ENCODE data around the gene CCL25.
A peak's percentile ranks its signal among the peaks of the same experiment; 100 is the strongest.

CCL25 gene

DNA sequence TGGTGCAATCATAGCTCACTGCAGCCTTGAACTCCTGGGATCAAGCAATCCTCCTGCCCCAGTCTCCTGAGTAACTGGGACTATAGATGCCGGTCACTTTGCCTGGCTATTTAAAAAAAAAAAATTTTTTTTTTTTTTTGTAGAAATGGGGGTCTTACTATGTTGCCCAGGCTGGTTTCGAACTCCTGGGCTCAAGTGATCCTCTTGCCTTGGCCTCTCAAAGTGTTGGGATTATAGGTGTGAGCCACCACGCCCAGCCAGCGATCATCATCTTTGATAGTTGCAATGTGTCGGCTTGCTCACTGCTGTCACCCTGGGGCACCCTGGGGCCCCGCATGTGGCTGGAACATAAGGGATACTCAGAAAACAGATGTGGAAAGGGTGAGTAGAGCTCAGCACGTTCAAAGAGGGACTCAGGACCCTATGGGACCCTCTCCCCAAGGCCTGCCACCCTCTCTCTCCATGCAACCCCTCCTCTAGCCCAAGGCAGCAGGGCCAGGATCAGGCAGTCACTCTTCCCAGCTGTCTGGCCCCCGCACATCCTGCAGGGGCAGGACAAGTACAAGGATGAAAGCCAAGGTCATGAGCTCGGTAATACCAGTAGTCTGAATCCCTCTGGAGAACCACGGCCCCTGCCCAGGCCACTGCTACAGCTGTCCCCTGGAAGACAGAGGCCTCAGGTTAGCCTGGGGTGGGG is 6.5 kb upstream of the CCL25 start:
- no peak for DNase-seq (ENCODE audit: low read depth)

DNA sequence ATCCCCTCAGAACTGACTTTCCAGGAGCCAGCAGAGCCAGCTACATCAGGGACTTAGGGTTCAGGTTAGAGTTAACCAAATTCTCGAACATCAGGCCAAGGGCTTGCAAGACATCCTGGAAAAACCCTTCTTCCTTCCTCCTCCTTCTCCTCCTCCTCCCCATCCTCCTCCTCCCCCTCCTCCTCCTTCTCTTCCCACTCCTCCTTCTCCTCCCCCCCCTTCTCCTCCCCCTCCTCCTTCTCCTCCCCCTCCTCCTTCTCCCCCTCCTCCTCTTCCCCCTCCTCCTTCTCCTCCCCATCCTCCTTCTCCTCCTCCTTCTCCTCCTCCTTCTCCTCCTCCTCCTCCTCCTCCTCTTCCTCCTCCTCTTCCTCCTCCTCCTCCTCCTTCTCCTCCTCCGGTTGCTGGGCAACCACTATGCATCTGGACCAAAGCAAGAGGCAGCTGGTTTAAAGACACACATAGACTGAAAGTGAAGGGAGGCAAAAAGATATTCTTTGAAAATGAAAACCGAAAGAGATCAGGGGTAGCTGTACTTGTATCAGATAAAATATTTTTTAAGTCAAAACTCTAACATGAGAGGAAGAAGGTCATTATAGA is 5.9 kb upstream of the CCL25 start:
- DNase-seq (ENCODE audit: low read depth): no peak

DNA sequence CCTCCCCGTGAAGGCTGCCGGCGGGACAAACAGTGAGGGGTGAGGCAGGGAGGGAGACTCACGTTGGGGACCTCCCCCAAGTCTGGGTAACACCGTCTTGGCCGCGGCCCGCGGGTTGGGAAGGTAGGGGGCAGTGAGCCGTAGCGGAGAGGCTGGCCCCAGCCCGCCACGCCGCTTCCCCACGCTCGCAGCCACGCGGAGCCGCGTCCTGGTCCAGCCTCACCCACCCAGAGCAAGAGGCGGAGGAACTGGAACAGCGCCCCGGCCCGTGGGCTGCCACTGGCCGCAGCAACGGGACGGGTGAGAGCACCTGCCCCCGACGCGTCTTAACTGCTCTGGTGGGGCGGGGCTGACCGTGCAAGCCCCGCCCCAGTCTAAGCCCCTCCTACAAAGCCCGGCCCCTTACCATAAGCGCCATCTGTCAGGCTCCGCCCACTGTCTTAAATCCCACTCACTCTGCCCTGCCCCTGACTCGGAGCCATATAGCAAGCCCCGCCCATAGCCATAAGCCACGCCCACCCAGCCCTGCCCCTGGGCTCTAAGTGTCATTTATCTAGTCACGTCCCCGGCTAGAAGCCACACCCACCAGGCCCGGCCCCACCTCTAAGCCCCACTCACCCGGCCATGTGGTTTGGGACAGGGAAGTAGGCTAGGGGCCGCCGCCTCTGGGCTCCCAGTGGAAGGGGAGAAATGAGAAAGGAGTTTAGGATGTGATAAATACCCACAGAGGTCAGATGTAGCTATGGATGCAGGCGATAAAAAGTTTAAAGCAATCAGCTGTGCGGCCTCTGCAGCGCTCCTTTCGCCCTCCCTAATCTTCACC is 2.1 kb upstream of the CCL25 start:
- DNase-seq (ENCODE audit: low read depth): peak; percentile 71

DNA sequence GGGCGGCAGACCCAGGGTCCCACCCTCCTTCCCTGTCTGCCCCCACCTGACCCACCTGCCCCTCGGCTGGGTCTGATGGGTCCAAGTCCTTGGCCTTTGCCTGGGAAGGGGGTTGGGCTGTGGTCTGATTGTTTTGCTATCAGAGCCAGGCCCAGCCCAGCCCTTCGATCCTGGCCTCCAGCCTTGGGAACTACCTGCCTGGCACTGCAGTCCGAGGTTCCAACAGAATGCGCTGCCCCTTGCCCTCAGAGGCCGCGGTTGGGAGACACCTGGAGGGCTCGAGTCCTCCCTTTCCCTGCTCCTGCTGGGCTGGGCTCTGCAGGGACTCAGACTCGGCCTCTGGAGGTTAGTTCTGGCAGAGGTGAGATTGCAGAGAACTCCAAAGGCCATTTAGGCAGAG is 1.6 kb downstream of the CCL25 start:
- DNase-seq (ENCODE audit: low read depth): no peak

DNA sequence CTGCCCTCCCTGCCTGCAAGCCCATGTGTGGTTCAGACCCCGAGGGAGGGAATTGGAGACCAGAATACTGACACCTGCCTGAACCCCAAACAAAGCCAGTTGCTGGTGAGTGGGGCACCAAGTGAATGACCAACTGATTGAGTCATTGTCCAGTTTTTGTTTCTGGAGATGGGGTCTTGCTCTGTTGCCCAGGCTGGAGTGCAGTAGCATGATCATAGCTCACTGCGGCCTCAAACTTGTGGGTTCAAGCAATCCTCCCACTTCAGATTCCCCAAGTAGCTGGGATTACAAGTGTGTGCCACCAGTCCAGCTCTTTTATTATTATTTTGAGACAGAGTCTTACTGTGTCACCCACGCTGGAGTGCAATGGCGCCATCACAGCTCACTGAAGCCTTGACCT is 4.0 kb downstream of the CCL25 start:
- no peak for DNase-seq (ENCODE audit: low read depth)

DNA sequence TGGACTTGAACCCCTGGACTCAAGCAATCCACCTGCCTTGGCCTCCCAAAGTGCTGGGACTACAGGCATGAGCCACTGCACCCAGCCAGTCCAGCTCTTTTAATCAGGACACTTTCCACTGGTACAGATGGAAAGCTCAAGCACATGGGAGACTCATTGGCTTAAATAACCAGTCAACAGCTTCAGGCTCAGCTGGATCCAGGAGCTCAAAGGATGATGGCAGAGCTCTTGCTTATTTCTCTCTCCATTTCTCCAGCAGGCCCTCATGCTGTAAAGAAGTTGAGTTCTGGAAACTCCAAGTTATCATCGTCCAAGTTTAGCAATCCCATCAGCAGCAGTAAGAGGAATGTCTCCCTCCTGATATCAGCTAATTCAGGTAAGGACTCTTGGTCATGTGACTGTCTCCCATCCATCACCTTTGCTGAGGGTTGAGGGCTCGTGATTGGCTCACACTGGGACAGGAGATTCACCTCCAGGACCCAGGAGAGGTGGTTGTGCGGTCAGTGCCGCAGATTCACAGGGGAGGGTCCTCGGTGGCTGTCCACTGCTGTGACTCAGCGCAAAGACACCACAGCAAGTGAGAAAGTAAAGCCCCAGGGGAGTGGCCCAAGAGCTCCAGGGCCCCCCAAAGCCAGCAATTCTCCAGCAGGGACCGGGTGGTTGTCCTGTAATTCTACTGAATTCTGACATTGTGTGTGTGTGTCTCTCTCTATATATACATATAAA is 5.1 kb downstream of the CCL25 start:
- DNase-seq (ENCODE audit: low read depth): no peak

DNA sequence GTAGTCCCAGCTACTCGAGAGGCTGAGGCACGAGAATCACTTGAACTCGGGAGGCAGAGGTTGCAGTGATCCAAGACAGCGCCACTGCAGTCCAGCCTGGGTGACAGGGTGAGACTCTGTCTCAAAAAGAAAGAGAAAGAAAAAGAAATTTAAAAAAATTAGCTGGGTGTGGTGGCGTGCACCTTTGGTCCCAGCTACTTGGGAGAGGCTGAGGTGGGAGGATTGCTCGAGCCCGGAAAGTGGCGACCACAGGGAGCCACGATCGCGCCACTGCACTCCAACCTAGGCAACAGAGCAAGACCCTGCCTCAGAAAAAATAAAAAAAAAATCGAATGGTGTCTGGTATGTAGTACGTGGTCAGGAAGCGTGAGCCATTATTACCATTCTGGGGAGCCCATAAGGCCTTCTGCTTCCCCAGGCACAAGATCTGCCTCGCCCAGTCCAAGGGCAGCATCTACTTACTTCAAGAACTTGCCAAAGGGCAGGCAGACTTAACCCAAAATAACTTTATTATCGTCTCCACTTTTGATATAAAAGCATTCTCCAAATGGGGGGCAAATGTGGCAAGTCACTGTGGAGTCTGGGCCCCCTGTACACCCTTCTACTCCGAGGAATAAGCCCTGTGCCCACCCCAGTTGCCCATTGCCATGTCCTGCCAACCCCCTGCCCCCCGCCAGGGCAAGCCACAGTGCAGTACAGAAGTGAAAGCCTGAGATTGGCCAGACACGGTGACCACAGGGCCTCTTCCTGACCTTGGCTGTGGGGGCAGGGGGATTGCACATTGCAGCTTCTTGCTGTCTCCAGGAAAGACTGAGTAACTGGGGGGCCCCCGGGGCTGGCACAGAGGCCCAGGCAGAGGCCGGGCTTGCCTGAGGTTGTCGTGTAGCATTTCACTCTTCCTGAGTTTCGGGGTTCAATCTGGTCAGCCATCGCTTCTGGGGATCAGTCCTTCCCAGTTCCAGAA is 12.6 kb downstream of the CCL25 start:
- DNase-seq (ENCODE audit: low read depth): no peak

DNA sequence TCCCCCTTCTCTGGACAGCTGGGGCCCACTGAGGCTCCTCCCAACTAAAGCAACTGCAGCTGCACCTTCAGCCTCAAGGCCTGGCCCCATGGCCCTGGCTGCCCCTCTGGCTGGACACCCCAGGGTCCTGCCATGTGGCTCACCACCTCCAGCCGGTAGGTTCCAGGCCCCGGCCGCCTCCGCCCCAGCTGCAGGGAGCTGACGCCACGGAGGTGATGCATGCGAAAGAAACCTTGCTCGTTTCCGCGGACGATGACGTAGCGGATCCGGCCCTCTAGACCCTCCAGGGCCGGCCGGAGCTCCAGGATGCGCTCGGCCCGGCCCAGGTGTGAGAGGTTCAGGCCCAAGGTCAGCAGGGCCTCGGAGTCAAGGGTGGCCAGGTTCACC is 13.3 kb downstream of the CCL25 start:
- DNase-seq (ENCODE audit: low read depth): no peak

DNA sequence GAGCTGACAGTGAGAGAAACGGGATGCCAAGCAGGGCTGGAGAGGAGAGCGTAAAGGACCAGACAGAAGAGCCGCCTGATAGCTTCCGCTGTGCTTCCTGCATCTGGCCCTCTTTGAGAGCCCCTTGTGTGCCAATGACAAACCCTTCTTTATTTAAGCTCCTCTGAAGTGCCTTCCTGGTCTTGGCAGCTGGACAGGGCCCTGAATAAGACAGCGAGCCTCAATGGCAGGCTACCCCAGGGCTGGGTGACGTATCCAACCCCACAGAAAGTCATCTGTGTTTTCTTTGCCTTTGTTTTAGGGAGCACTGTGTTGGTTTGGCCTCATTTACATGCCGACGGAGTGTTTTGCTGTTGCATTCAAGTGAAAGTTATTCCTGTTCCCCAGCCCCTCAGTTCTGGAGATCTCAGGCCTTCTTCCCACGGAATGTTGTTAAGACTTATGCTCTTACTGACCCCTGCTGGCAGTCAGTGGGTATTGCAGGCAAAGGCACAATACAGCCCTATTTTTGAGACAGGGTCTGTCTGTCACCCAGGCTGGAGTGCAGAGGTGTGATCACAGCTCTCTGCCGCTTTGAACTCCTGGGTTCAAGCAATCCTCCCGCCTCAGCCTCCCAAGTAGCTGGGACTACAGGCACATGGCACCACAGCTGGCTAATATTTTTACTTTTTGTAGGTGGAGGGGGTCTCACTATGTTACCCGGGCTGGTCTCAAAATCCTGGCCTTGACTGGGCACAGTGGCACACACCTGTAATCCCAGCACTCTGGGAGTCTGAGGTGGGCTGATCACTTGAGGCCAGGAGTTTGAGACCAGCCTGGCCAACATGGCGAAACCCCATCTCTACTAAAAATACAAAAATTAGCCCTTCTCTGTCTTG is 16.8 kb downstream of the CCL25 start:
- DNase-seq (ENCODE audit: low read depth): no peak

DNA sequence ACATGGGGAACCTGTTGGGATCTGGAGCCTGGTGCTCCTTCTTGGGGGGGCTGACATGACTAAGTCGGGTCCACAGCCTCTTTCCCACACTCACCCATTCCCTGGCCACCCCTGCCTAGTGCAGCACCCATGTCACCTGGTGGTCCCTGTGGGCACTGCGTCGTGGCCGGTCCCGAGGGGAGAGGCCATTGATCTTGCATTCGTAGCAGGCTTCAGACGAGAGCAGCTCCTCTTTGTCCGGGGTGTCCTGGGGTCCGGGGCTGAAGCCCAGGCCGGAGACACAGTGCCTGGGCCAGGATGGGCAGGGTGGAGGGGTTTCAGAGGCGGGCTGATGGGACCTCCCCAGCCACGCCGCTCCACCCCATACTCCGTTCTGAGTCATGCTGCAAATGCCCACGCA is 19.4 kb downstream of the CCL25 start:
- no peak for DNase-seq (ENCODE audit: low read depth)

DNA sequence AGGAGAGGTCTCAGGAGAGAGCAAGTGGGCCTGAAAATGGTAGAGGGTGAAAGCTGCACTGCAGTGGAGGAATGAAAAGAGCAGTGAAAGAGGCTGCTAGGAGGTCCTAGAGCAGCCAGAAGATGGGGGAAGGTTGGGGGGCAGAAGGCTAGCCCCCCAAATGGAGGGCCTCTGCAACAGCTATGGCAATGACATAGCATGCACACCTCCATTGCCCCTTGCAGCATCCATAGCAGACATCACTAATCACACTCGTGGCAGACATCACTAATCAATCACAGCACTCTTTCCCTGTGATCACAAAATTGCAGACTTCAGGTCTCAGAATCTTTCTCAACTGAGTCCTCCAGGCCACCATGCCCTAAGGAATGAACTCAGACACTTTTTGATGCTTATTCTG is 21.9 kb downstream of the CCL25 start:
- no peak for DNase-seq (ENCODE audit: low read depth)

DNA sequence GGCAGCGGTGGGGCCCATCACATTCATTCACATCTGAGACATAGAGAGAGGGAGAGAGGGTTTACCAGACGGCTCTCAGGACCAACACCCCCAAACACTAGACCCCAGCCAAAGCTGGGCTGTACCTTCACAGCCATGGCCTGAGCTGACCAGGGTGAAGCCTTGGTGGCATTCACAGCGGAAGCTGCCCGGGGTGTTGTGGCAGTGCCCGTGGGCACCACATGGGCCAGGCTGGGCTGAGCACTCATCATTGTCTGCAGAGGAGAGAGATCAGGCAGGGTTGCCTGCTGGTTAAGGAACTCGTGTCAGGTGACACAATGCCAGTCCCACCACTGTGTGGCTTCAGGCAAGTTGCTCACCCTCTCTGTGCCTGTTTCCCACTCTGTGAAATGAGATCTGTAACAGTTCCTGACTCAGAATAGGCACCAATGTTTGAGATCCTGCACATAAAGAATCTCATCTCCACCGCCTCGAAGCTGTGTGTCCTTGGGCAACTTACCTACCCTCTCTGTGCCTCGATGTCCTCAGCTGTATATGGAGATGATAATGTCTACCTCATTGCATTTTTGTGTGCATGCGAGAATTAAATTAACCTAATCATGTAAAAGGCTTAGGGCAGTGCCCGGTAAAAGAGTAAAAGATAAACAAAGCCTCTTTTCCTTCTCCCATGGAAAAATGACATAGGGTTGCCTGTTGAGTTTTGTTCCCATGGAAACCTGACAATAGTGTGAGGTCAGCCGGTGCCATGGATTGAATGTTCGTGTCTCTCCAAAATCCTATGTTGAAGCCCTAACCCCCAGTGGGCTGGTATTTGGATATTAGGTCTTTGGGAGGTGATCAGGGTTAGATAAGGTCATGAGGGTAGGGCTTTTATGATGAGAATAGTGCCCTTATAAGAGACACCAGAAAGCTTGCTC is 22.9 kb downstream of the CCL25 start:
- no peak for DNase-seq (ENCODE audit: low read depth)

DNA sequence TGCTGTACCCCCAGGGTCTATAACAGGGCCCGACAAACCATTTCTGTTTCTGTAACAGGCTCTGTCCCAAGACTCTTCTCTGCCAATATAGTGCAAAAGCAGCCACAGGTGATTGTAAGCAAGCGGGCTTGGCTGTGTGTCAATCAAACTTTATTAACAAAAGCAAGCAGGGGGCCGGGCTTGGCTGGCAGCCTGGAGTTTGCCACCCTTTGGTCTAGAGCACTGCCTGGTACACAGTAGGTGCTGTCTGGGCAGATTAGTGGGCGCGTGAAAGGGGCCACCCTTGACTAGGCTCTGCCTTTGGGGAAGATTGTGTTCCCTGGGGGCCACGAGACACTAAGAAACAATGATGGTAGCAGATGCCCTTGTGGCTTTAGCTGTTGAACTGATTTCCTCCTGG is 27.4 kb downstream of the CCL25 start:
- no peak for DNase-seq (ENCODE audit: low read depth)

DNA sequence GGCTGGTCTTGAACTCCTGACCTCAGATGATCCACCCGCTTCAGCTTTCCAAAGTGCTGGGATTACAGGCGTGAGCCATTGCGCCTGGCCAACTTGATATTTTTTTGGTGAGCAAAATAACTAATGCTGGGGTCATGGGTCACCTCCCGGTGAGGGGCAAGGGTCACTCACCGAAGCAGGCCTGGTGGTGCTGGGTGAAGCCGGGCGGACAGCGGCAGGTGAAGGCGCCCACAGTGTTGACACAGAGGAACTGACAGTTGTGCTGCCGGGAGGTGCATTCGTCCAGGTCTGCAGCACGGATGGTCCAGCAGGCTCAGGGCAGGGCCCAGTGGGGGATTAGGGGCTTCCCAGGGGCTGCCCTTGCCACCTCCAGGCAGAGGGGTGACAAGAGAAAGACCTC is 28.3 kb downstream of the CCL25 start:
- DNase-seq (ENCODE audit: low read depth): no peak

DNA sequence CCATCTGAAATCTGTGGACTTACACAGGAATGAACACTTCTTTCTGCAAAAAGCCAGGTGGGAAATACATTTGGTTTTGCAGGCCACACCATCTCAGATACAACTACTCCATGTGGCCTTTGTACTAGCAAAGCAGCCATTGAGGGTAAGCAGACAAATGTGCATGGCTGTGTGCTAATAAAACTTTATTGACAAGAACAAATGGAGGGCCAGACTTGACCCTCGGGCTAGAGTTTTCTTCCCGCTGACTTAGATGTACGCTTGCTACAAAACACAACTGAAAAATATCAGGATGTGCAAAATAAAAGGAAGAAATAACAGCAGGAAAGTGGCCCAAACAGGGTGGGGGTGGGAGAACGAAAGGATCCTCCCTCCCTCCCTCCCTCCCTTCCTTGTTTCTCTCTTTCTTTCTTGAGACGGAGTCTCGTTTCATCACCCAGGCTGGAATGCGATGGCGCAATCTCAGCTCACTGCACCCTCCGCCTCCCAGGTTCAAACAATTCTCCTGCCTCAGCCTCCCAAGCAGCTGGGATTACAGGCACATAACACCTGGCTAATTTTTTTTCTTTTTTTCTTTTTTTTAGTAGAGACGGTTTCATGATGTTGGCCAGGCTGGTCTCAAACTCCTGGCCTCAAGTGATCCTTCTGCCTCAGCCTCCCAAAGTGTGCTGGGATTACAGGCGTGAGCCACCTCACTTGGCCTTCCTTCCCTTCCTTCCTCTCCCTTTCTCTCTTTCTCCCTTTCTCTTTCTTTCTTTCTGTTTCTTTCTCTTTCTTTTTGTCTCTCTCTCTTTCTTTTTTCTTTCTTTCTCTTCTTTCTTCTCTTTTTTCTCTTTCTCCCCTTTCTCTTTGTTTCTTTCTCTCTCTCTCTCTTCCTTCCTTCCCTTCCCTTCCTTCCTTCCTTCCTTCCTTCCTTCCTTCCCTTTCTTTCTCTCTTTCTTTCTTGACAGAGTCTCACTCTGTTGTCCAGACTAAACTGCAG is 29.3 kb downstream of the CCL25 start:
- no peak for DNase-seq (ENCODE audit: low read depth)

DNA sequence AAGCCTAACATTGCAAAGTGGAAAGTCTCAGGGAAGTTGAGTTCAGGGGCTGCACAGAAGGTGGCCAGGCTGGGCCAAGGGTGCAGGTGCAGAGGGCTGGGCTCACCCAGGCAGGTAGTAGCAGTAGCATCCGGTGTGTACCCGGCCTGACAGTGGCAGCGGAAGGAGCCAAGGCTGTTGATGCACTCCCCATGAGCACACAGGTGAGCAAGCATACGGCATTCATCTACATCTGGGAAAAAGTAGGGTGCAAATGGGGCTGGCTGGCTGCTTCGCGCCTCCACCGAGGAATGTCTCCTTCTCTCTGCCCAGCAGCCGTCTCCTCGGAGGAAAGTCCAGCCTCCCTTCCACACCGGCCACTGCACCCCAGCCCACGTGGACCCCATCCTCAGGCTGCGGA is 30.6 kb downstream of the CCL25 start:
- no peak for DNase-seq (ENCODE audit: low read depth)

DNA sequence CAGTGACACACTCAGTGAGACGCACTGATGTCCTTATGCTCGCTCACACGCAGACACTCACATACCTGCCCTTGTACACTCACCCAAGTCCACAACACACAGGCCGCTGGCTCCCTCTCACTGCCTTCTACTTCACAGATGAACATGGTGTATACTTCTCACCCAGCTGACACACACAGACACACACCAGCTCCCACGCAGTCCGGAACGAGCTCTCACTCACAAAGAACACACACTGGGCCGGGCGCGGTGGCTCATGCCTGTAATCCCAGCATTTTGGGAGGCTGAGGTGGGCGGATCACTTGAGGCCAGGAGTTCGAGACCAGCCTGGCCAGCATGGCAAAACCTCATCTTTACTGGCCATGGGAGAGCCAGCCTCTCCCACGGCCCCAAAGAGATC is 31.6 kb downstream of the CCL25 start:
- no peak for DNase-seq (ENCODE audit: low read depth)

Data from stimulated activated CD8-positive, alpha-beta memory T cell treated with anti-CD3 and anti-CD28 coated beads, Interleukin-12 subunit alpha, Interleukin-12 subunit beta, amount 100 ng/mL, for 4 hours (primary cell).